Measurements from ENCODE around the gene ALKBH5.

ALKBH5 gene

DNA sequence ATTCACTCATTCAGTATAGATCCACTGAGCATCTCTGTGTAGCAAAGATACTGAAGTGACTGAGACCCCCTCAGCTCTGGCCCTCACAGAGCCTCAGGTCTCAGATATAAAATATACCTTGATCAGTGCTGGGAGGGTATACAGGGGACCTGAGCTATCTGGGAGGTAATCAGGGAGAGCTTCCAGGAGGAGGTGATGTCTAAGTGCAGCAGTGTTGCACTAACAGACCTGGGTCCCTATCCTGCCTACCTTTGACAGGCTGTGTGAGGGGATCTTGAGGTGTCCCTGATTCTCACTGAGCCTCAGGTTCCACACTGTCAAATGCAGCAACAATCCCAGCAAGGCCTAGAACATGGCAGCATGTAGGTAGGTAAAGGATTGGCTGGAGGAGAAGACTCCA, 6.5 kb upstream of the ALKBH5 start:
- TF ChIP-seq, protein P1, sequence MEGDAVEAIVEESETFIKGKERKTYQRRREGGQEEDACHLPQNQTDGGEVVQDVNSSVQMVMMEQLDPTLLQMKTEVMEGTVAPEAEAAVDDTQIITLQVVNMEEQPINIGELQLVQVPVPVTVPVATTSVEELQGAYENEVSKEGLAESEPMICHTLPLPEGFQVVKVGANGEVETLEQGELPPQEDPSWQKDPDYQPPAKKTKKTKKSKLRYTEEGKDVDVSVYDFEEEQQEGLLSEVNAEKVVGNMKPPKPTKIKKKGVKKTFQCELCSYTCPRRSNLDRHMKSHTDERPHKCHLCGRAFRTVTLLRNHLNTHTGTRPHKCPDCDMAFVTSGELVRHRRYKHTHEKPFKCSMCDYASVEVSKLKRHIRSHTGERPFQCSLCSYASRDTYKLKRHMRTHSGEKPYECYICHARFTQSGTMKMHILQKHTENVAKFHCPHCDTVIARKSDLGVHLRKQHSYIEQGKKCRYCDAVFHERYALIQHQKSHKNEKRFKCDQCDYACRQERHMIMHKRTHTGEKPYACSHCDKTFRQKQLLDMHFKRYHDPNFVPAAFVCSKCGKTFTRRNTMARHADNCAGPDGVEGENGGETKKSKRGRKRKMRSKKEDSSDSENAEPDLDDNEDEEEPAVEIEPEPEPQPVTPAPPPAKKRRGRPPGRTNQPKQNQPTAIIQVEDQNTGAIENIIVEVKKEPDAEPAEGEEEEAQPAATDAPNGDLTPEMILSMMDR (IDR thresholded peaks at IDR 0.05; ENCODE audit: poor library complexity, severe bottlenecking) = no peak
- DNase-seq (ENCODE audit: low spot score) (no peak), ATAC-seq (ENCODE audit: low read depth) (no peak)
- Histone ChIP-seq H3K4me1 (ENCODE audit: insufficient read depth, poor library complexity, severe bottlenecking) (no peaks in the 10 kb centered on the region), H3K9me3 (ENCODE audit: severe bottlenecking) (no peaks in the 10 kb centered on the region), H3K36me3 (ENCODE audit: low read depth) (no peaks in the 10 kb centered on the region), H3K4me3 (ENCODE audit: severe bottlenecking) (no peak overlapping the region), H3K27ac (ENCODE audit: poor library complexity, severe bottlenecking) (no peak overlapping the region), H3K27me3 (ENCODE audit: insufficient read depth, poor library complexity, severe bottlenecking) (no peaks in the 10 kb centered on the region)

DNA sequence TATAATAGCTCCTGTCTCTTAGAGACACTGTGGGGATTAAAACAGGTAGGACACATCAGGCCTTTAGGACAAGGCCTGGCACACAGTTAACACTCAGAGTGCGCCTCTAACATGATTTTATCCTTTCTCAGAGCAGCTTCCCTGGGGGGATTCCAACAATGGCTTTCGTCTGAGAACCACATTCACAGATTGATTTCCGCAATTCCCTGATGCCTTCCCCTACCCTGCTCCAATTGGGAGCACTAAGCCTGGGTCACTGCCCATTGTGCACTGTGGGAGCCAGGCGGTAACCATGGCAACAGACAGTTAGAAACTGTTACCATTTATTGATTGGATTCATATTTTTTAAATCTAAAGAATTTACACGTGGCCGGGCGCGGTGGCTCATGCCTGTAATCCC, 5.9 kb upstream of the ALKBH5 start:
- Histone ChIP-seq H3K27ac (ENCODE audit: poor library complexity, severe bottlenecking) (no peak overlapping the region), H3K9me3 (ENCODE audit: severe bottlenecking) (no peaks in the 10 kb centered on the region), H3K36me3 (ENCODE audit: low read depth) (no peaks in the 10 kb centered on the region), H3K27me3 (ENCODE audit: insufficient read depth, poor library complexity, severe bottlenecking) (no peaks in the 10 kb centered on the region), H3K4me3 (ENCODE audit: severe bottlenecking) (no peak overlapping the region), H3K4me1 (ENCODE audit: insufficient read depth, poor library complexity, severe bottlenecking) (no peaks in the 10 kb centered on the region)
- no peak for ATAC-seq (ENCODE audit: low read depth)
- DNase-seq (ENCODE audit: low spot score) = no peak
- TF ChIP-seq, protein P1 (IDR thresholded peaks at IDR 0.05; ENCODE audit: poor library complexity, severe bottlenecking) = no peak

DNA sequence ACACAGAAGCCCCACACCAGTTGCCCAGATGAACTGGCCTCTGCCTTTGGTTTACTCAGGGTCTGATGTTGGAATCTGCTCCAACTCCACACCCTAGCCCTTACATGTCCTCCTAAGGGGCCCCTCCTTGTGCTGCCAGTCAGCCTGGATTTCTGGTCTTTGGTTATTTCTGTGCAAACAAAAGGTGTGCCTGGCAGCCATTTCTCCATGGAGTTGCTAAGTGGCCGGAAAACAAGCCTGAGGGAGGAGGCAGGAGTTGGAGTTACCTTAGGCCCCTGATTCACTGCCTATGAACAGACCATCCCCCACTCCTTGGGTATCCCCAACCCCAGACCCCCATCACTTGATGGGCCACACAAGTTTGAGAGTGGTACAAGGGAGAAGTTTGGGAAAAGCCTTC, 4.4 kb upstream of the ALKBH5 start:
- Histone ChIP-seq H3K4me3 (ENCODE audit: severe bottlenecking) (no peak overlapping the region), H3K27me3 (ENCODE audit: insufficient read depth, poor library complexity, severe bottlenecking) (no peaks in the 10 kb centered on the region), H3K4me1 (ENCODE audit: insufficient read depth, poor library complexity, severe bottlenecking) (no peaks in the 10 kb centered on the region), H3K36me3 (ENCODE audit: low read depth) (no peaks in the 10 kb centered on the region), H3K9me3 (ENCODE audit: severe bottlenecking) (no peaks in the 10 kb centered on the region), H3K27ac (ENCODE audit: poor library complexity, severe bottlenecking) (no peak overlapping the region)
- no peak for DNase-seq (ENCODE audit: low spot score)
- TF ChIP-seq, protein P1 (IDR thresholded peaks at IDR 0.05; ENCODE audit: poor library complexity, severe bottlenecking) = no peak
- no peak for ATAC-seq (ENCODE audit: low read depth)

DNA sequence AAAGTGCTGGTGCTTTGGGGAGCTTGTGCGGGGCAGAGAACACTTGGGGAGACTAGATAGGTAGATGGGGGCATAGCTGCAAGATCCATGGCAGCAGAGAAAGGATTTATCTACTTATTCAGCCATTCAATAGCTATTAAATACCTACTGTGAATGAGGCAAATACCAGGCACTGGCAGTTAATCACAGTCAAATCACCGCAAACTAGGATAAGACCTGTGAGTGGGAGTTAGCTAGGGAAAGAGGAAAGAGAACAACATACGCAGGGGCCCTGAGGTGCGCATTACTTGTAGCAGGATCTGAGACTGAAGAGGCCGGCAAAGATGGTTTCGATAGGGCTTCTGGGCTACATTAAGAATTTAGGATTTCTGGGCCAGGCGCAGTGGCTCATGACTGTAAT, 3.8 kb upstream of the ALKBH5 start:
- no peak overlapping the region for H3K4me3 ChIP-seq (ENCODE audit: severe bottlenecking)
- no peaks in the 10 kb centered on the region for H3K9me3 ChIP-seq (ENCODE audit: severe bottlenecking)
- no peak overlapping the region for H3K27ac ChIP-seq (ENCODE audit: poor library complexity, severe bottlenecking)
- ATAC-seq (ENCODE audit: low read depth) (no peak), DNase-seq (ENCODE audit: low spot score) (no peak)
- no peaks in the 10 kb centered on the region for H3K36me3 ChIP-seq (ENCODE audit: low read depth)
- TF ChIP-seq, protein P1 (IDR thresholded peaks at IDR 0.05; ENCODE audit: poor library complexity, severe bottlenecking) = no peak
- H3K4me1 ChIP-seq (ENCODE audit: insufficient read depth, poor library complexity, severe bottlenecking) = no peaks in the 10 kb centered on the region
- H3K27me3 ChIP-seq (ENCODE audit: insufficient read depth, poor library complexity, severe bottlenecking) = no peaks in the 10 kb centered on the region

DNA sequence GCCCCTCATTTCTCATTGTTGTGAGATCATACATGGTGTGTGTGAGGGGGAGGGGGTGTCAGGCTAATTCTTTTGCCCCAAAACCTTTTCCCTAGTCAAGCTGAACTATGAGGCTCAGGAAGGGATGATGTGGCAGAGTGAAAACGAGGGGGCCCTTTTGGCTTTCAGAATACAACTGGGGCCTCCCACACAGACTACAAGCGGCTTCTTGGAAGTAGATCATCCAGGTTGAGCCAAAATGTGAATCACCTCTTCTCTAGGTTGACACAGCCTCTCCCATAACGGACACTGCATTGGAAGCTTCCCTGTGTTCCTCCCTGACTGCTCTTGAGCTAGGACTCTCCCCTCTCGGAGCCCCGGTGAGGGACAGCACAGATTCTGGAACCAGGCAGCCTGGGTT, 2.3 kb upstream of the ALKBH5 start:
- Histone ChIP-seq H3K9me3 (ENCODE audit: severe bottlenecking) (no peaks in the 10 kb centered on the region), H3K36me3 (ENCODE audit: low read depth) (peaks cover 8% of the 10 kb centered on the region), H3K4me3 (ENCODE audit: severe bottlenecking) (no peak overlapping the region), H3K27ac (ENCODE audit: poor library complexity, severe bottlenecking) (no peak overlapping the region), H3K4me1 (ENCODE audit: insufficient read depth, poor library complexity, severe bottlenecking) (no peaks in the 10 kb centered on the region), H3K27me3 (ENCODE audit: insufficient read depth, poor library complexity, severe bottlenecking) (no peaks in the 10 kb centered on the region)
- no peak for DNase-seq (ENCODE audit: low spot score)
- ATAC-seq (ENCODE audit: low read depth) = no peak
- TF ChIP-seq, protein P1 (IDR thresholded peaks at IDR 0.05; ENCODE audit: poor library complexity, severe bottlenecking) = no peak

Measured in RWPE2 (cell line).